Osteocyte (in vitro differentiated cells): ENCODE results near the gene FIGN. TPM values are rescaled to one million over a fixed set of nuclear protein-coding genes. Genes with fewer than 3 reads are reported as not detected.

Experiments used
- DNase-seq: peaks from one replicate; pipeline ENCODE4 v3.0.0; 2021; ENCODE audit warnings: mixed read lengths; ENCODE audit not compliant: unreplicated experiment; ENCODE audit errors: extremely low spot score
- H3K27ac Mint-ChIP-seq: one replicate; pipeline ENCODE4 v1.8.0; 2021; ENCODE audit warnings: mild to moderate bottlenecking, mixed read lengths; ENCODE audit not compliant: unreplicated experiment
- H3K27me3 Mint-ChIP-seq: one replicate; pipeline ENCODE4 v1.8.0; 2021; ENCODE audit warnings: mixed read lengths; ENCODE audit not compliant: unreplicated experiment
- H3K36me3 Mint-ChIP-seq: one replicate; pipeline ENCODE4 v1.8.0; 2021; ENCODE audit warnings: mixed read lengths; ENCODE audit not compliant: unreplicated experiment
- H3K4me1 Mint-ChIP-seq: one replicate; pipeline ENCODE4 v1.8.0; 2021; ENCODE audit warnings: mixed read lengths; ENCODE audit not compliant: unreplicated experiment
- H3K4me3 Mint-ChIP-seq: one replicate; pipeline ENCODE4 v1.8.0; 2021; ENCODE audit warnings: mild to moderate bottlenecking, moderate library complexity, mixed read lengths; ENCODE audit not compliant: unreplicated experiment
- H3K9me3 Mint-ChIP-seq: one replicate; pipeline ENCODE4 v1.8.0; 2021; ENCODE audit warnings: mixed read lengths; ENCODE audit not compliant: unreplicated experiment
- total RNA-seq: library from RNA; stranded (reverse); gene quantifications from 2 replicates; pipeline ENCODE4 v1.2.1, GENCODE V29; 2021
- TF ChIP-seq, protein P1 (sequence below): fragments of 200-600 bp; sonication (generic); IDR thresholded peaks from 2 replicates; pipeline ENCODE4 v1.5.0; 2021; ENCODE audit warnings: antibody characterized with exemption, mild to moderate bottlenecking, moderate library complexity

Gene FIGN
- total RNA-seq, 1 donor from 2014 or later, result 37.7 TPM

DNA sequence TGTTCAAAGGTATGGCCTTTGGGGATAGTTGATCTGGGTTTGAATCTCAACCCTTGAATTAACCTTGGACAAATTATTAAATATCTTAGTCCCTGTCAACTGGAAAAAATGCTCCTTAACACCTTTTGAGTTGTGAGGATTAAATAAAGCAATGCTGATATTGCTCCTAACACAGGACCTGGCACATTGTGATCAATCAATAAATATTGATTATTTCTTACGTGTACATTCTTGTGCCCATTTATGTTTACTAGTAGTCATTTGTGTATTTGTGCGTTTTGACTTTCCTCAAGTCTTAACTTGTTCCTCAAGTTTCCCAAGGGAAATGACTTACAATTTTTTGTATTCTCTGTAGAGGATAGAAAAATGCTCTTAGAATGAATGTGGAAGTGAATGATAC lies 19.6 kb upstream of the FIGN start:
- Mint-ChIP-seq H3K4me1 (peaks cover 37% of the 10 kb centered on the region), H3K36me3 (no peaks in the 10 kb centered on the region), H3K27ac (no peak overlapping the region), H3K27me3 (no peaks in the 10 kb centered on the region), H3K9me3 (no peaks in the 10 kb centered on the region), H3K4me3 (no peak overlapping the region)
- DNase-seq, result no peak
- TF ChIP-seq, protein P1, sequence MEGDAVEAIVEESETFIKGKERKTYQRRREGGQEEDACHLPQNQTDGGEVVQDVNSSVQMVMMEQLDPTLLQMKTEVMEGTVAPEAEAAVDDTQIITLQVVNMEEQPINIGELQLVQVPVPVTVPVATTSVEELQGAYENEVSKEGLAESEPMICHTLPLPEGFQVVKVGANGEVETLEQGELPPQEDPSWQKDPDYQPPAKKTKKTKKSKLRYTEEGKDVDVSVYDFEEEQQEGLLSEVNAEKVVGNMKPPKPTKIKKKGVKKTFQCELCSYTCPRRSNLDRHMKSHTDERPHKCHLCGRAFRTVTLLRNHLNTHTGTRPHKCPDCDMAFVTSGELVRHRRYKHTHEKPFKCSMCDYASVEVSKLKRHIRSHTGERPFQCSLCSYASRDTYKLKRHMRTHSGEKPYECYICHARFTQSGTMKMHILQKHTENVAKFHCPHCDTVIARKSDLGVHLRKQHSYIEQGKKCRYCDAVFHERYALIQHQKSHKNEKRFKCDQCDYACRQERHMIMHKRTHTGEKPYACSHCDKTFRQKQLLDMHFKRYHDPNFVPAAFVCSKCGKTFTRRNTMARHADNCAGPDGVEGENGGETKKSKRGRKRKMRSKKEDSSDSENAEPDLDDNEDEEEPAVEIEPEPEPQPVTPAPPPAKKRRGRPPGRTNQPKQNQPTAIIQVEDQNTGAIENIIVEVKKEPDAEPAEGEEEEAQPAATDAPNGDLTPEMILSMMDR, result no peak

DNA sequence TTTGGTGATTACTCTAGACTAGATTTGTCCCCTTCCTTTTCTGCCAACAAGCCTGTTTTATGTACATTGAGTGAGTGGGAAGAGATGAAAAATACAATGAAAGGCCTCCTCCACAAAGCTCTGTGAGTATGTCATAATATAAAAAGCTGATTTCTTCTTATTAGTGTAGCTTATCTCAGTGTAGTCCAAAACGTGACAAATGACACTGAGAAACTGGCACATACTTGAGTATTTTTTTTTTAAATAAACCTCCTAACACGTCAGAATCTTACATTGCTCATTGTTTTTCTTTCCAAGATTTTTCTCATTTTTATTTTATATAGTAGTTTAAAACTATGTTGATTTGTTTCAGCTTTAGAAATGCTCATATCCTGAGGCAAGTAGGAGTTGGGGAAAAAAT lies 17.9 kb upstream of the FIGN start:
- TF ChIP-seq, protein P1, result no peak
- Mint-ChIP-seq H3K4me3 (no peak overlapping the region), H3K27me3 (no peaks in the 10 kb centered on the region), H3K36me3 (no peaks in the 10 kb centered on the region), H3K27ac (peak overlapping the region; percentile 81), H3K9me3 (no peaks in the 10 kb centered on the region), H3K4me1 (peaks cover 37% of the 10 kb centered on the region)
- no peak for DNase-seq

DNA sequence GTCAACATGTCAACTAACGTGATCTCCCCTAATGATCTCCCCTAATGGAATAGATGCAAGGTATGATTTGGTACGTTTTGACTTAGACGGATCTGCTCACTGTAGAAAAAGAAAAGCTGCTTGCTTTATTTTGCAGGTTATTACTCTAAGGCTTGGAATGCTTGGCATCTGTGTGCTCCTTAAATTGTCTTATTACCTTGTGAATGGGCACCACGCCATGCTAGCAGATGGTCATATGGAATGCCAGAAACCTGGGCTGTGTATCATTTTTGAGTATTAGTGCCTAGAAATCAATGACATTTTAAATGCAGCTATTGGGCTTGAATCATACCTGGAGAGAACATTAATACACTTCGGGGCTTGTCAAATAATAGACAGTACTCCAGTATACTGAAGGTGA lies 16.5 kb upstream of the FIGN start:
- H3K36me3 Mint-ChIP-seq, result no peaks in the 10 kb centered on the region
- H3K27me3 Mint-ChIP-seq, result no peaks in the 10 kb centered on the region
- TF ChIP-seq, protein P1, result no peak
- DNase-seq, result no peak
- H3K4me3 Mint-ChIP-seq, result no peak overlapping the region
- peaks cover 40% of the 10 kb centered on the region for H3K4me1 Mint-ChIP-seq
- H3K9me3 Mint-ChIP-seq, result no peaks in the 10 kb centered on the region
- peak overlapping the region; percentile 81 for H3K27ac Mint-ChIP-seq

DNA sequence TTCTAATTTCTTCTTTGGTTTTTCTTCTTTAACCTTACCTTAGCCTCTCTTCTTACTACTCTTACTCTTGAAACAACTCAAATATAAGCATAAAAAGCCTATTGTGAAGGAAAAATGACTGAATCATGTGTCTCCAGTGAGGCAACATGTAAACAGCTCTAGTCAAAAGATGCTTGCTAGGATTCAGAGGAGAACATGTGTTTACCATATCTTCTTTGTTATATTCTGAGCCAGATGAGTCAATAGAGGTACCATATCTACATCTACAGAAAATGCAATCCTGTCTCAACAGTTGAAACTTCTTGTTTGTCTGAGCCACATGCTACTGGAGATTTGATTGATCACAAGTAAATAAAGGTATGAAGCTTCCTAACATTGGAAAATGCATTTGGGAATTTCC lies 15.9 kb upstream of the FIGN start:
- Mint-ChIP-seq H3K36me3 (no peaks in the 10 kb centered on the region), H3K4me3 (no peak overlapping the region), H3K9me3 (no peaks in the 10 kb centered on the region), H3K27me3 (no peaks in the 10 kb centered on the region), H3K27ac (no peak overlapping the region), H3K4me1 (peaks cover 39% of the 10 kb centered on the region)
- TF ChIP-seq, protein P1, result no peak
- DNase-seq, result no peak

DNA sequence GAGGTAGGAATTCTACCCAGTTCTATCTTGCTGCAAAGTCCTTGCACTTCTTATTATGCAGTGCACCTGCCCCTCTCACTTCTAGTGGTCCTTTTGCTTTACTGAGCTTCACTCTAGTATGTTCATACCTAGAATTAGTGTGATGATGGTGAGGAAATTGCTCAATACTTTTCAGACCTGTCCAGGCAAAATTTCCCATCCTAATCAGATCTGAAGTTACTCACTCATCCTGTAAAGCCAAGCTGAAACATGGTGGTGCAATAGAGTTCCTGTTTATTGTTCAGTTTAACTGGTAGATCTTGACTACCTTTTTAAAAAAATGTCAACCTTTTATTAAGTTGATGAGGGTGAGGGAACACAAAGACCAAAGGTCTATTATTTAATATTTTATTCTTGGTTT lies 12.6 kb upstream of the FIGN start:
- H3K9me3 Mint-ChIP-seq, result no peaks in the 10 kb centered on the region
- H3K36me3 Mint-ChIP-seq, result no peaks in the 10 kb centered on the region
- TF ChIP-seq, protein P1, result no peak
- peaks cover 16% of the 10 kb centered on the region for H3K4me1 Mint-ChIP-seq
- H3K27ac Mint-ChIP-seq, result no peak overlapping the region
- no peak overlapping the region for H3K4me3 Mint-ChIP-seq
- no peaks in the 10 kb centered on the region for H3K27me3 Mint-ChIP-seq
- no peak for DNase-seq
